Glomerular visceral epithelial cell (primary cell): ENCODE results near the gene E4F1.
"Not testable (repeated sequence)": the region's sequence is repeated elsewhere in the genome, so short reads cannot be mapped to it uniquely, and the experiment has no call there.

Experiments used
- DNase-seq: peaks from one replicate; pipeline ENCODE4 v3.0.0-alpha.2; 2016; ENCODE audit errors: extremely low spot score

E4F1 gene

GRCh38 chr16:2231016-2231931, 7.9 kb downstream of the E4F1 start:
- DNase-seq, result no peak

GRCh38 chr16:2232094-2232990, 9.0 kb downstream of the E4F1 start:
- DNase-seq, result no peak

GRCh38 chr16:2233046-2233775, 9.8 kb downstream of the E4F1 start:
- DNase-seq, result no peak

GRCh38 chr16:2233872-2234812, 10.8 kb downstream of the E4F1 start:
- no peak for DNase-seq

- no peak for DNase-seq
Measured at GRCh38 chr16:2234813-2235170, 11.4 kb downstream of the E4F1 start.

- no peak for DNase-seq
Measured at GRCh38 chr16:2235234-2235651, 11.9 kb downstream of the E4F1 start.

- DNase-seq, result no peak
Measured at GRCh38 chr16:2235695-2236336, 12.4 kb downstream of the E4F1 start.

GRCh38 chr16:2236337-2237101, 13.1 kb downstream of the E4F1 start, which contains the start of gene DNASE1L2:
DNASE1L2 (plus strand) TSS chr16:2236444; CDS start chr16:2236817, 373 bp downstream.
- DNase-seq, result peak; percentile 26

GRCh38 chr16:2237102-2237482, 13.7 kb downstream of the E4F1 start:
- no peak for DNase-seq

GRCh38 chr16:2237493-2238149, 14.2 kb downstream of the E4F1 start:
- DNase-seq, result no peak

- DNase-seq, result no peak
Measured at GRCh38 chr16:2238150-2238837, 14.9 kb downstream of the E4F1 start.

GRCh38 chr16:2238838-2239675, 15.7 kb downstream of the E4F1 start:
- DNase-seq, result no peak

GRCh38 chr16:2240331-2240730, 16.9 kb downstream of the E4F1 start:
- not testable (repeated sequence) for DNase-seq

- DNase-seq, result no peak
Measured at GRCh38 chr16:2242598-2242997, 19.2 kb downstream of the E4F1 start.

GRCh38 chr16:2243031-2243528, 19.7 kb downstream of the E4F1 start:
- no peak for DNase-seq

- no peak for DNase-seq
Measured at GRCh38 chr16:2243781-2244180, 20.4 kb downstream of the E4F1 start.

GRCh38 chr16:2244301-2244700, 20.9 kb downstream of the E4F1 start:
- DNase-seq, result no peak
